ENCODE results near the gene RPL4.
A peak's percentile ranks its signal among the peaks of the same experiment; 100 is the strongest.

Gene RPL4

DNA sequence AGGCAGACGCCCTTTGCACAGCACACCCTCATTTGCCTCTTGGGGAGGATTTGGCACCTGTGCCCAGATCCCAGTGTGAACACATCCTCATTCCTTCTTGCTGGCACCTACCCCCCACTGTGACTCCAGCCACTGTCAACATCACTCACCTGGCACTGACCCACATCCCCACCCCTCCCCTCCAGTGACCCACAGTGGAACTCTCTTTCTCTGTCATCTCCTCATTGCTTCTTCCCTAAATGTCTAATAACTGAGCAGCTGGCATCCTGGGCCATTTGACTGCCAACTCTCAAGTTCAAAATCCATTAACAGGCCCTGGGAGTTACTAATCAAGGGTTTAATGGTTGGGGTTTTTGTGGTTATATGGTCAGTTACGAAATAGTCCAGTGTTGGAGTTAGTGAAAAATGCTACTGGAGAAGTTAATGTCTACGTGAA lies 21.5 kb downstream of the RPL4 start:
- Histone ChIP-seq H4K20me1 (peaks cover 0 to 55% (median 14%) of the 10 kb centered on the region in 11 experiments; a peak in 13 of 22 replicates), H3K4me2 (peak overlapping the region in 5 of 11 experiments; percentile 12 to 67 (median 45); a peak in 11 of 22 replicates), H3K4me1 (peaks cover 0 to 23% (median 17%) of the 10 kb centered on the region in 10 experiments; a peak in 13 of 20 replicates), H3K36me3 (peaks cover 67 to 95% (median 79%) of the 10 kb centered on the region in 11 experiments), H3K27ac (0 out of 22 replicates have a peak overlapping the region, but pooled peaks of 2 of the 11 experiments have one; percentile 4 to 10), H3K4me3 (no peak overlapping the region), H3K9me3 (replicated peaks in 1 of 11) (peaks cover 0 to 6% (median 0%) of the 10 kb centered on the region in 11 experiments; a peak in 2 of 22 replicates), H3K9ac (no peak overlapping the region), H3K27me3 (no peaks in the 10 kb centered on the region)
- TF ChIP-seq Cebpa-rat (IDR thresholded peaks at IDR 0.05), result no peak

GRCh38 chr15:66482539-66482938 lies 22.1 kb downstream of the RPL4 start:
- peaks cover 0 to 23% (median 17%) of the 10 kb centered on the region in 10 experiments; a peak in 13 of 20 replicates for H3K4me1 ChIP-seq
- peak overlapping the region in 2 of 11 experiments; percentile 4 to 22; a peak in 2 of 22 replicates for H3K27ac ChIP-seq
- no peak overlapping the region for H3K4me3 ChIP-seq
- peaks cover 0 to 6% (median 0%) of the 10 kb centered on the region in 11 experiments; a peak in 2 of 22 replicates for H3K9me3 ChIP-seq (replicated peaks in 1 of 11)
- TF ChIP-seq Cebpa-rat (IDR thresholded peaks at IDR 0.05), result no peak
- peaks cover 0 to 54% (median 19%) of the 10 kb centered on the region in 11 experiments; a peak in 16 of 22 replicates for H4K20me1 ChIP-seq
- H3K36me3 ChIP-seq, result peaks cover 61 to 94% (median 73%) of the 10 kb centered on the region in 11 experiments
- no peaks in the 10 kb centered on the region for H3K27me3 ChIP-seq
- H3K4me2 ChIP-seq, result peak overlapping the region in 6 of 11 experiments; percentile 12 to 67 (median 38); a peak in 10 of 22 replicates
- H3K9ac ChIP-seq, result no peak overlapping the region

- H3K27ac ChIP-seq, result no peak overlapping the region
- TF ChIP-seq Cebpa-rat (IDR thresholded peaks at IDR 0.05), result no peak
- H4K20me1 ChIP-seq, result peaks cover 0 to 66% (median 31%) of the 10 kb centered on the region in 11 experiments; a peak in 17 of 22 replicates
- peaks cover 0 to 6% (median 0%) of the 10 kb centered on the region in 11 experiments; a peak in 2 of 22 replicates for H3K9me3 ChIP-seq (replicated peaks in 1 of 11)
- no peak overlapping the region for H3K4me3 ChIP-seq
- peaks cover 48 to 93% (median 61%) of the 10 kb centered on the region in 11 experiments for H3K36me3 ChIP-seq
- H3K4me2 ChIP-seq, result no peak overlapping the region
- H3K27me3 ChIP-seq, result no peaks in the 10 kb centered on the region
- H3K4me1 ChIP-seq, result peaks cover 0 to 28% (median 17%) of the 10 kb centered on the region in 10 experiments; a peak in 13 of 20 replicates
- no peak overlapping the region for H3K9ac ChIP-seq
These were observed 23.4 kb downstream of the RPL4 start for GRCh38 chr15:66481107-66481856.

GRCh38 chr15:66480267-66480666 lies 24.4 kb downstream of the RPL4 start:
- H3K9ac ChIP-seq, result no peak overlapping the region
- H3K27ac ChIP-seq, result no peak overlapping the region
- no peaks in the 10 kb centered on the region for H3K27me3 ChIP-seq
- H3K4me3 ChIP-seq, result no peak overlapping the region
- no peak for TF ChIP-seq Cebpa-rat (IDR thresholded peaks at IDR 0.05)
- peaks cover 0 to 6% (median 0%) of the 10 kb centered on the region in 11 experiments; a peak in 2 of 22 replicates for H3K9me3 ChIP-seq (replicated peaks in 1 of 11)
- no peak overlapping the region for H3K4me2 ChIP-seq
- peaks cover 42 to 90% (median 51%) of the 10 kb centered on the region in 11 experiments for H3K36me3 ChIP-seq
- H4K20me1 ChIP-seq, result peaks cover 0 to 73% (median 38%) of the 10 kb centered on the region in 11 experiments; a peak in 17 of 22 replicates
- H3K4me1 ChIP-seq, result peaks cover 0 to 29% (median 17%) of the 10 kb centered on the region in 10 experiments; a peak in 13 of 20 replicates

DNA sequence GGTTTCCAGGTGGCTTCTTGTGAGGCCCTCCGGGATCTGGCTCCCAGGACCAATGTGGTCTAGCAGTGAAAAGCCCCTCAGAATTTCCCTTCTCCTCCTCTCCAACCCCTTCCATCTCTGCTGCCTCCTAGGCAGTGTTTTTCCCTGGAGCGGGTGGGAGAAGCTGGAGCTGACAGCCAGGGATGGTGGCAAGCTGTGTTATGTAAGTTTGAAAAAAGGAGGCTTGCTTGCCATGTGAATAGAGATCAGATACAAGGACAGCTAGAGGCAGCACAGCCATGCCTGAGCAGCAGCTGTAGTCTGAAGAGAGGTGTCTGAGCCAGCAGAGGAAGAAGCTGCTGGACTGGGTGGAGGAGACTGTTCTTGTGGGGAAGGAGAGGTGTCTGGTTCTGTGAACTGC lies 27.6 kb downstream of the RPL4 start:
- Histone ChIP-seq H3K4me2 (no peak overlapping the region), H3K36me3 (peaks cover 16 to 87% (median 31%) of the 10 kb centered on the region in 11 experiments)

GRCh38 chr15:66476535-66476934 lies 28.1 kb downstream of the RPL4 start:
- no peak overlapping the region; a peak in 1 of 22 replicates for H3K4me2 ChIP-seq
- no peak overlapping the region for H3K4me3 ChIP-seq
- peaks cover 6 to 18% (median 12%) of the 10 kb centered on the region in 10 experiments; a peak in 19 of 20 replicates for H3K4me1 ChIP-seq
- no peak overlapping the region for H3K9ac ChIP-seq
- H3K27me3 ChIP-seq, result no peaks in the 10 kb centered on the region
- peaks cover 0 to 2% (median 0%) of the 10 kb centered on the region in 11 experiments; a peak in 2 of 22 replicates for H3K9me3 ChIP-seq (replicated peaks in 1 of 11)
- TF ChIP-seq Cebpa-rat (IDR thresholded peaks at IDR 0.05), result no peak
- peaks cover 12 to 82% (median 26%) of the 10 kb centered on the region in 11 experiments for H3K36me3 ChIP-seq
- H3K27ac ChIP-seq, result 0 out of 22 replicates have a peak overlapping the region, but pooled peaks of 1 of the 11 experiments have one; percentile 25
- H4K20me1 ChIP-seq, result peaks cover 0 to 51% (median 31%) of the 10 kb centered on the region in 11 experiments; a peak in 17 of 22 replicates

More for the DNA sequence above, 27.6 kb downstream of the RPL4 start:
- TF ChIP-seq Cebpa-rat (IDR thresholded peaks at IDR 0.05), result no peak
- Histone ChIP-seq H3K9ac (no peak overlapping the region), H3K4me1 (peaks cover under 1 to 15% (median 10%) of the 10 kb centered on the region in 10 experiments; a peak in 19 of 20 replicates), H3K9me3 (replicated peaks in 1 of 11) (peaks cover 0 to 6% (median 0%) of the 10 kb centered on the region in 11 experiments; a peak in 2 of 22 replicates), H3K27ac (0 out of 22 replicates have a peak overlapping the region, but pooled peaks of 1 of the 11 experiments have one; percentile 25), H4K20me1 (peaks cover 0 to 56% (median 33%) of the 10 kb centered on the region in 11 experiments; a peak in 17 of 22 replicates), H3K4me3 (no peak overlapping the region), H3K27me3 (no peaks in the 10 kb centered on the region)

DNA sequence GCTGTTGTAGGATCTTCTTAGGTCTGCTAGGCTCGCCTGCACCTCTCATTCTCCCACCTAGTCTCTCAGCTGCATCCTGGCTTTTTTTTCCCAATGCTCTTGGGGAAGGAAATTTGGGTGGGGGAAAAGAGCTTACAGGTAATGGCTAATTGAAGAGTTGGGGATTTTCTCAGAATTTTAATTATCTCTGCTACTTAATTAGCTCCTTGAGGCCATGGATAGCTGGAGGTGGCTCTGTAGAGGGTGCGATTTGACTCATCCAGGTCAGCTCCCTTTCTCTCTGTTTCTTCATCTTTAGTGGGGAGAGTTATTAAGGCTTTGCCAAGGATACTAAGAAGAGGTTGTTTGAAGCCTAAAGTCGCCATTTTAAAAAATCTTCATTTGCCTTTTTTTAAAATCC lies 29.7 kb downstream of the RPL4 start:
- Histone ChIP-seq H3K4me1 (peaks cover 10 to 31% (median 24%) of the 10 kb centered on the region in 10 experiments; a peak in 18 of 20 replicates), H3K27me3 (no peaks in the 10 kb centered on the region), H3K9me3 (replicated peaks in 1 of 11) (no peaks in the 10 kb centered on the region), H3K36me3 (peaks cover 0 to 77% (median 15%) of the 10 kb centered on the region in 11 experiments; a peak in 13 of 22 replicates), H4K20me1 (peaks cover 0 to 48% (median 30%) of the 10 kb centered on the region in 11 experiments; a peak in 17 of 22 replicates), H3K4me3 (no peak overlapping the region), H3K9ac (no peak overlapping the region), H3K4me2 (no peak overlapping the region), H3K27ac (no peak overlapping the region)
- no peak for TF ChIP-seq Cebpa-rat (IDR thresholded peaks at IDR 0.05)

DNA sequence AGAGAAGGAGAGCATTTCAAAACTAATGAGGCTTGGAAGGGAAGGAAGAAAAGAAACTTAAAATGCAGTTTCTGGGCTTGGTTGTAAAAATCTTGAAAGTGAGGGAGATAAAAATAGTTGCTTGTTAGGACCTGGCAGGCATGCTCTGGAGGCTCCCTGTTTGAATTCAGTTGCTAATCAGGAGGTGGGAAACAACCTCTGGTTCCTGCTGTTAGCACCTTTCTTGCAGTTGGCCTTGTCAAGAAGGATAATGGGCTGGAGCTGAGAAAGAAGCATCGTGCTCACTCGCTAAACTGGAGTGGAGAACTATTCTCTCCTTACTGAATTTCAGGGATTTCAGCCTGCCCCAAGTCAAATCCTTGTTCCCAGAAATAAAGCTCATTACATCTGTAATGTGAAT lies 30.5 kb downstream of the RPL4 start:
- H4K20me1 ChIP-seq, result peaks cover 0 to 41% (median 27%) of the 10 kb centered on the region in 11 experiments; a peak in 17 of 22 replicates
- H3K4me2 ChIP-seq, result no peak overlapping the region
- no peaks in the 10 kb centered on the region for H3K27me3 ChIP-seq
- no peak for TF ChIP-seq Cebpa-rat (IDR thresholded peaks at IDR 0.05)
- peaks cover 0 to 74% (median 14%) of the 10 kb centered on the region in 11 experiments; a peak in 13 of 22 replicates for H3K36me3 ChIP-seq
- H3K9me3 ChIP-seq (replicated peaks in 1 of 11), result no peaks in the 10 kb centered on the region
- no peak overlapping the region for H3K4me3 ChIP-seq
- H3K4me1 ChIP-seq, result peaks cover 10 to 31% (median 24%) of the 10 kb centered on the region in 10 experiments; a peak in 18 of 20 replicates
- H3K27ac ChIP-seq, result no peak overlapping the region
- no peak overlapping the region for H3K9ac ChIP-seq

Measured in BLaER1 treated with 17β-estradiol and CSF1 and Interleukin-3, amounts not matched to agents 10 nM and 100 nM (cell line).